Iris pigment epithelial cell (primary cell): ENCODE measurements around the gene GMEB2.
"Not testable (repeated sequence)": the region's sequence is repeated elsewhere in the genome, so short reads cannot be mapped to it uniquely, and the experiment has no call there.

Experiments
- DNase-seq: peaks from one replicate; pipeline ENCODE4 v3.0.0-alpha.2; 2011; ENCODE audit warnings: low read depth

Gene GMEB2

DNA sequence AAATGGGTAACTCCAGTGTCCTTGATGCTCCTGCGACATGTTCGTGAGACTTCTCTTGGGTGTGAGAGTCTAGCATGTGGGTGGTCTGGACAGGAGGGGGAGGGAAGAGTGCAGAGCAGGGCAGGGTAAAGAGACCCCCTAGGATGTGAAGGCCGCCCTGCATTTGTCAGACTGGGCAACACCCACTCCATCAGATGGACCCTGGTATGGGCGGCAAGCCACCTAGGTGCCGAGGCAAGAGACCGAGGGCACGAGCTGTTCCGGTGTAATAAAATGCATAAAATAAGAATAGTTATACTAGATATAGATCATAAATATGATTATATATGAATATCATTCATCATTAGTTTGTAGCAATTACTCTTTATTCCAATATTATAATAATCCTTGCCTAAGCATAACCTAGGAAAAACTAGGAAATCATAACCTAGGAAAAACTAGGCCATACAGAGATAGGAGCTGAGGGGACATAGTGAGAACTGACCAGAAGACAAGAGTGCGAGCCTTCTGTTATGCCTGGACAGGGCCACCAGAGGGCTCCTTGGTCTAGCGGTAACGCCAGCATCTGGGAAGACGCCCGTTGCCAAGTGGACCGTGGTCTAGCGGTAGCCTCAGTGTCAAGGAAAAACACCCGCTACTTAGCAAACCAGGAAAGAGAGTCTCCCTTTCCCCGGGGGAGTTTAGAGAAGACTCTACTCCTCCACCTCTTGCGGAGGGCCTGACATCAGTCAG lies 12.9 kb downstream of the GMEB2 start:
- not testable (repeated sequence) for DNase-seq

DNA sequence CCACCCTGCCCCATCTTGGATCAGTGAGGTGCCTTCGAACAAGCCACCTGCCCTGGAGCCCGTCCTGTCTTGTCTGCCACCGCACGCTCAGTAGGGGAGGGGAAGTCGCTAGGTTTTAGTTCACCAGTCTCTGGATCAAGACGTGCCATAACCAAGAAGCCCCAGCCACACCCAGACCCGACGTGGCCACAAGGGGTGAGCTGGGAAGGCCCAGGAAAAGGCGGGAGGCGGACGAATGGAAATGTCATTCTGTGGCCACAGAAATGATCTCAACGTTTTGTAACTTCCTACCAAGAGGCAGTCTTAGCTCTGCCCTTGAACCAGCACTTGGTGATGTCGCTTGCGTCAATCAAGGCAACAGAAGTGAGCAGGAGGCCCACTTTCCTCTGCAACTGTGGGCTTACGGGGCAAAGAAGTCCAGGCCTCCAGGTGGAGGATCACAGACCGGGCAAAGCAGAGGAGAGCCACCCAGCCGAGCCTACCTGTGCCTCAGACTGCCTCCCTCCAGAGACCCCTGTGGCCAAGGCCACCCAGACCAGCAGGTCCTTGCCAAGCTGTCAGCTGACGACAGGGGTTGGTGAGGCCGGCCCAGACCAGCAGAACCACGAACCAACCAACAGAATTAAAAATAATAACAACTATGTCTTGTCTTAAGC lies 14.5 kb downstream of the GMEB2 start:
- DNase-seq = peak; percentile 59

GRCh38 chr20:63611646-63612045 lies 15.3 kb downstream of the GMEB2 start:
- DNase-seq = no peak

- DNase-seq = no peak
Measured at GRCh38 chr20:63610581-63611435, 16.1 kb downstream of the GMEB2 start.

DNA sequence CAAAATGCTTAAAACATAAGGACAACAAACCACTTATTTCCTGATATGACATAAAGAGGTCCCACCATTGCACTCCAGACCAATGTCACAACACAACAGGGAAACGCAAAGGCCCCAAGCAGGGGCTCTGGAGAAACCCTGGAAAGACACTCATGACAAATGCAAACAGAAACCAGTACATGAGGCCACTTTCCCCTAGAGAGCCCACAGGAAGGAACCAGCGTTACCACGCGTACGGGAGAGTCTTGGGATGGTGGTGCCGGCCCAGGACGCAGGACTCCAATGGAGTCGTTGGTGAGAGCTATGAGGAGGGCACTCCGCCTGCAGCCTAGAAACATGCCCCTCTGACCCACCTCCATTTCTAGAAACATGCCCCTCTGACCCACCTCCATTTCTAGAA lies 20.2 kb downstream of the GMEB2 start:
- DNase-seq = no peak

- DNase-seq = no peak
Measured at GRCh38 chr20:63602321-63602720, 24.6 kb downstream of the GMEB2 start.

DNA sequence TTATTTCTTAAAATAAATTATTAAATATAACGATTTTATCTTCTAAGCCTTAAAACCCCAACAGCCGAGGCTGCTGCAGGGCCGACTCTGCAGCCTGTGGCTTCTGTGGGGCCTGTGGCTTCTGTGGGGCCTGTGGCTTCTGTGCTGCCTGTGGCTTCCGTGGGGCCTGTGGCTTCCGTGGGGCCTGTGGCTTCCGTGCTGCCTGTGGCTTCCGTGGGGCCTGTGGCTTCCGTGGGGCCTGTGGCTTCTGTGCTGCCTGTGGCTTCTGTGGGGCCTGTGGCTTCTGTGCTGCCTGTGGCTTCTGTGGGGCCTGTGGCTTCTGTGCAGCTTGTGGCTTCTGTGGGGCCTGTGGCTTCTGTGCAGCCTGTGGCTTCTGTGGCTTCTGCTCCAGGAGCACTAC lies 25.2 kb downstream of the GMEB2 start:
- DNase-seq = not testable (repeated sequence)

- DNase-seq = no peak
Measured at GRCh38 chr20:63599396-63600050, 27.4 kb downstream of the GMEB2 start.

- DNase-seq = no peak
Measured at GRCh38 chr20:63598479-63599395, 28.2 kb downstream of the GMEB2 start.

DNA sequence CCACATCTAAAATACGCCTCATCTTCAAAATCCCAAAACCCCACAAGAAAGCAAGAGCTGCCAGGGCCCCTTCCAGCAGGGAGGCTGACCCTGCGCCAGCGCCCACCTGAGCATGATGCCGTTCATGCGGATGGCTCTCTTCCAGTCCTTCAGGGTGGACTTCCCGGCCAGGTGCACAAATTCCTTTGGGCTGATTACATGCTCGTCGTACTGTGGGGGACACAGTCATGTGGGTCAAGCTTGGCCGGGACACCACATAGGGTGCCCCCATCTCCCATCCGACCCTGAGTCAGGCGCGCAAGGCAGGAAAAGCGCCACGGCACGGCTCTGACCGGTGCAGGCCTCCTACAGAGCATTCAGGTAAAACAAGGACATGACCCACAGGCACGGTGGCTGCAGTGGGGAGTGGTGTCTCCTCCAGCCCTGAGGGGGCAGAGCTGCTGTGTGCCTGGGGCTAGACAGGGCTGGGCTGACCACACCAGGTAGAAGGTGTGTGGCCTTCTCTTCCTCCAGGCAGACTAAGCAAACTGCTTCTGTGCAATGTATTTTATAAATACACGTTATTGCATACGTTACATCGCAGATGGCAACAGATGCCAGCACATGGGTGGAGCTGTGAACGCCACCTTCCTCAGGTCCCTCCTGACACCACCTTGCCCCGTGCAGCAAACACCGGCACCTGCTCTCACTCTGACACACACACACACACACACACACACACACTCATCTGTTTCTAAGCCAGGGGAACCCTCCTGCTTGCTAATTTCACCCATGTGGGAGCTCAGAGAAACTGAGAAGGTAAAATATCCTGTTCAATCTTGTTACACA lies 29.0 kb downstream of the GMEB2 start:
- DNase-seq = no peak

GRCh38 chr20:63596423-63596822 lies 30.5 kb downstream of the GMEB2 start:
- DNase-seq = no peak

DNA sequence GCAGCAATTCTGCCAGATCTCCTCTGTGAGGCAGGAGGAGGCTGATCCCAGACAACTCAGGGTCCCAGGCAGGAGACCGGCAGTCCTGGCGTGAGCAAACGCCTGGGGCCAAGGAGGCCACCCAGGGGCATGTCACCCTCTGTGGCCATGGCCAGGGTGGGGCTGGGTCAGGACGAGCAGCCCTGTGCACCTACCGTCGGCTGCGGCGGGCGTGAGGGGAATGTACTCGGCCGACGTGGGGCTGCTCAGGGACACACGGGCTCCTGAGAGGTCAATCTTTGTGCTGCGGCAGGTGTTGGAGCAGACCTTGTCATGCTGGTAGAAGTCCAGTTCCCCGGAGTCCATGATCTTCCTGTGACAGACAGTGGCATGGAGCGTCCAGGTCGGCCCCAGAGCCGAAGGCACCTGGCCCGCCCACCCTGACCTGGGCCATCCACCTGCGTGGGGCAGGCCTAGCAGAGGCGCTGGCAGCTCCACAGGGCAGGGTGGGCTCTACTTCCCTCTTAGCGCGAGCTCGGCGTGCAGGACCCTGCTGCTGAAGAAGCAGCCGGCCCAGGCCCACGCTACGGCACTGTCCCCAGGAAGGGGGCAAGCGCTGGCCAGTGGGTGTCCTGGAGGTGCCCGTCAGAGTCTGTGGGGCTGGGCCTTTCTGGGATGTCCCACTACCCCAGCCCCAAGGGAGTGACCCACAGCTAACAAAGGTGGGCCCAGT lies 31.3 kb downstream of the GMEB2 start:
- DNase-seq = no peak

DNA sequence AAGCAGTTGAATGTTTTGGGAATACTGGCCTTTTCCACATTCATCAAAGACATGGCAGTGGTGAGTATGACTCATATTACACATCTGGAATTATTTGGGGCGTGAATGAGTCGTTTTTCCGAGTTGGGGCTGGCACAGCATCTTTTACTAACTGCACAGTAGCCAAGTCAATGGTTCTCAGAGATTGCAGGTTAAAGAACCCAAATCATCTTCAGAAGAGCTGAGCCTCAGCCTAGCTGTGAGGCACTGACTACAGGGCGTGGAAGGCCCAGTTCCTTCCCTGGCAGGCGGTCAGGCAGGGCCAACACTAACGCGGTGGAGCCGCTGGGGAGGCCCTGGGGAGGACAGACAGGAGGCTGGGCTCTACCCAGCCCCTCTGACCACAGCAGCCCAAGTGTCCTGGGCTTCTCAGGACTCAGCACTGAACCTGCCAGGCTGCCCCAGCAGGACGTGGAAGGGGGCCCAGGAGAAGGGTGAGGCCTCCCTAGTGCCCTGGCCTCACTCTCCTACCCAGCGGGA lies 32.8 kb downstream of the GMEB2 start:
- DNase-seq = no peak

- no peak for DNase-seq
Measured at GRCh38 chr20:63592661-63593060, 34.2 kb downstream of the GMEB2 start.

DNA sequence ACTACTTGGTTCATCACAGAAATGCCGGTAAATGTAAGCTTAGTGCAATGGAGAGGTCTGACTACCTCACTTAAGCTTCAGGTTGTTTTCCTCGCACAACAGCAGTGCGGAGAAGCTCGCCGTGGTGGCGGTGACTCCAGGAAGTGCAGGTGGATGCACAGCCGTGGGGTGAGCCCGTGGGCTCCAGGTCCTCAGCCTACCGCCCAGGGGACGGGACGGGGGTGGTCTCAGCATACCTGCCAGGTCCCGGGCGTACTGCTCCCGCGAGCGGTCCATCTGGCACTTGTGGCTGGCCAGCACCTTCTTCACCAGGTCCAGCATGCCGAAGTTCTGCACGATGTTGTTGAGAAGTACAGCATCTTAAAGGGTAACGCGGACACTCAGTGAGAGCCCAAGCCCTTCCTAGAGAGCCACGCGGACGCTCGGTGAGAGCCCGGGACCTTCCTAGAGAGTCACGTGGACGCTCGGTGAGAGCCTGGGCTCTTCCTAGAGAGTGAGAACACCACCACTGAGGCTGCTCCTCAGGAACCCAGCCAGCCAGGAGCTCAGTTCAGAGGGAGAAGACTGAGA lies 35.0 kb downstream of the GMEB2 start:
- DNase-seq = no peak

DNA sequence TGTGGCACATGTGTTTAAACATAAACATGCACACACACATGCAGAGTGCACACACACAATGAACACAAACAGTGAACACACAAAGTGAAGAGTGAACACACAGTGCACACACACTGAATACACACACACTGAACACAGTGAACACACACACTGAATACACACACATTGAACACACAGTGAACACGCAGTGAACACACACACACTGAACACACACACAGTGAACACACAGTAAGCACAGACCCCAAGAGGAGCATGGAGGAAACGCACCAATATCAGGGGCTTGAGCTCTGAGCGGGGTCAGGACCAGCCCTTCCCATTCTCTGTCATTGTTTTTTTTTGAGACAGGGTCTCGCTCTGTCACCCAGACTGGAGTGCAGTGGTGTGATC lies 35.8 kb downstream of the GMEB2 start:
- DNase-seq = no peak

GRCh38 chr20:63590218-63591146 lies 36.4 kb downstream of the GMEB2 start:
- no peak for DNase-seq
